ENCODE measurements around the gene PLCD3.

Gene PLCD3

DNA sequence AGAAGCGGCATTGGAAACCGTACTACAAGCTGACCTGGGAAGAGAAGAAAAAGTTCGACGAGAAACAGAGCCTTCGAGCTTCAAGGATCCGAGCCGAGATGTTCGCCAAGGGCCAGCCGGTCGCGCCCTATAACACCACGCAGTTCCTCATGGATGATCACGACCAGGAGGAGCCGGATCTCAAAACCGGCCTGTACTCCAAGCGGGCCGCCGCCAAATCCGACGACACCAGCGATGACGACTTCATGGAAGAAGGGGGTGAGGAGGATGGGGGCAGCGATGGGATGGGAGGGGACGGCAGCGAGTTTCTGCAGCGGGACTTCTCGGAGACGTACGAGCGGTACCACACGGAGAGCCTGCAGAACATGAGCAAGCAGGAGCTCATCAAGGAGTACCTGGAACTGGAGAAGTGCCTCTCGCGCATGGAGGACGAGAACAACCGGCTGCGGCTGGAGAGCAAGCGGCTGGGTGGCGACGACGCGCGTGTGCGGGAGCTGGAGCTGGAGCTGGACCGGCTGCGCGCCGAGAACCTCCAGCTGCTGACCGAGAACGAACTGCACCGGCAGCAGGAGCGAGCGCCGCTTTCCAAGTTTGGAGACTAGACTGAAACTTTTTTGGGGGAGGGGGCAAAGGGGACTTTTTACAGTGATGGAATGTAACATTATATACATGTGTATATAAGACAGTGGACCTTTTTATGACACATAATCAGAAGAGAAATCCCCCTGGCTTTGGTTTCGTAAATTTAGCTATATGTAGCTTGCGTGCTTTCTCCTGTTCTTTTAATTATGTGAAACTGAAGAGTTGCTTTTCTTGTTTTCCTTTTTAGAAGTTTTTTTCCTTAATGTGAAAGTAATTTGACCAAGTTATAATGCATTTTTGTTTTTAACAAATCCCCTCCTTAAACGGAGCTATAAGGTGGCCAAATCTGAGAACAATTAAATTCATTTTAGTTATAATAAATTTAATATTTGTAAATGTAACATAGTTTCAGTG is 17.7 kb upstream of the PLCD3 start:
- DNase-seq (ENCODE audit: low read depth) = no peak

DNA sequence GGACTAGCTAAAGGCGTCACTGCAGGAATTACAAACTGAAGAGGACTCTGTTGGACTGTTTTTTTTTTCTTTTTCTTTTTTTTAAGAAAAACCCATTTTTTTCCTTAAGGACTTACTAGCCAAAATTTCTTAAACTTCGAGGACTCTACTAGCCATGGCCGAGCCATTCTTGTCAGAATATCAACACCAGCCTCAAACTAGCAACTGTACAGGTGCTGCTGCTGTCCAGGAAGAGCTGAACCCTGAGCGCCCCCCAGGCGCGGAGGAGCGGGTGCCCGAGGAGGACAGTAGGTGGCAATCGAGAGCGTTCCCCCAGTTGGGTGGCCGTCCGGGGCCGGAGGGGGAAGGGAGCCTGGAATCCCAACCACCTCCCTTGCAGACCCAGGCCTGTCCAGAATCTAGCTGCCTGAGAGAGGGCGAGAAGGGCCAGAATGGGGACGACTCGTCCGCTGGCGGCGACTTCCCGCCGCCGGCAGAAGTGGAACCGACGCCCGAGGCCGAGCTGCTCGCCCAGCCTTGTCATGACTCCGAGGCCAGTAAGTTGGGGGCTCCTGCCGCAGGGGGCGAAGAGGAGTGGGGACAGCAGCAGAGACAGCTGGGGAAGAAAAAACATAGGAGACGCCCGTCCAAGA is 16.8 kb upstream of the PLCD3 start:
- DNase-seq (ENCODE audit: low read depth) = peak; percentile 63

DNA sequence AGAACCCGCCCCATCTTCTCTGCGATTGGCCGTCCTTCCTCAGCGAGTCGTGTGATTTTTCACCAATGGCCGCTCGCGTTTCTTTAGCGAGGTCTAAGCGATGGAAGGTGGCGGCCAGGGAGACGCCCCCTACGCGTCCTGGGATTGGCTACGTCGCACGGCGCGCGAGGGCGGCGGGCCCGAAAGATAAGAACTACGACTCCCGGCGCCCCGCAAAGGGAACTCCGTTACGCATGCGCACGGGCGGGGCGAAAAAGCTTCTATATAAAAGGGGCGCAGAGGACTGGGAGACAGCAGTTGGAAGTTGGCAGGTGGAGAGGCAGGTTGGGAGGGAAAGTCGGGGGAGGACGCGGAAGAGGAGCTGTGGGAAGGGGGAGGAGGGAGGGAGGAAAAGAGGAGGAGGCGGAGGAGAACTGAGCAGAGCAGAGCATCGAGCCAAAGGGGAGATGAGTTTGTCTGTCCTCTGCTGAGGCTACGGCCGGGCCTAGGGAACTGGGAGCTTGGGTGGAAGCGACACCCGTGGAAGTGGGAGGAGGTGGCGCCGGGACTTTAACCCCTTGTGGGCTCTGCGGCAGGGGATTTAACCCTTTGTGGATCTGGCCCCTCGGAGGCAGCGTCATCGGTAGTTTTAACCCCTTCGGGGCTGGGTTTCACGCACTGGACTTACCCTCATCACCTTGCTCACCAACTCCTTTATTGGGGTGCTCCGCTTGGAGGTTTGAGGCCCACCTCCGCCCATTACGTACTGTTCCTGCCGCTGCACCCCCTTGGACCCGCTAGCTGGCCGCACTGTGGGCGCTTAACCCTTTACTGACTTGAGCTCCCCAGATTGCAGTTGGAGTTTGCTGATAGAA is 16.1 kb upstream of the PLCD3 start, which contains the start of gene HEXIM1:
Gene HEXIM1 (plus strand): TSS at position 293 of the 854 bp plus-strand sequence. CDS start 716 bp downstream, outside the sequence.
- DNase-seq (ENCODE audit: low read depth) = peak; percentile 98

DNA sequence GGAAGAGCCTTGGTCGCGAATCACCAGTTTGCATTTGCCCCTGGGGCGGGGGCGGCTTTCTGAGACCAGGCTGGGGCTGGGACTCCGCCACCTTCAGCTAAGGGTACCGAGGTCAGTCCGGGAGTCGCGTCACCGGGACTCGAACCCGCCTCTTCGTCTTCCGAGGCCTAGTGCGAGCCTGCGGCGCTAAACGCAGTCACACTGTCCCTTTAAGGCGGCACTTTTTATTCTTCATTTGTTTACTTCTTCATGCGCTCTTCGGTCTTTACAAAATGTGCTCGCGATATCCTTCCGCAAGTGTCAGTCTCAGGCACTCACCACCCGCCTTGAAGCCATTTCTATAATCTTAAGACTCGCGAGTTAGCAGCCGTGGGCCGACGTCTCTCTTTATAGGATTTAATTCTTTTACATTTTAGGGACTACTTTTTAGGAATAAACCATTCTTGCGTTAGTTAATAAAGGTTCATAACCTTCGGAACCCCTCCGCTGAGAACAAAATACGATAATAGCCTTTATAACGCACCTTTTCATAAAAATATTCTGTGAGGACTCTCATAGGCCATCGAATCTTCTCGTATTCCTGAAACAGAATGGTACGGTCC is 15.4 kb upstream of the PLCD3 start:
- peak; percentile 58 for DNase-seq (ENCODE audit: low read depth)

DNA sequence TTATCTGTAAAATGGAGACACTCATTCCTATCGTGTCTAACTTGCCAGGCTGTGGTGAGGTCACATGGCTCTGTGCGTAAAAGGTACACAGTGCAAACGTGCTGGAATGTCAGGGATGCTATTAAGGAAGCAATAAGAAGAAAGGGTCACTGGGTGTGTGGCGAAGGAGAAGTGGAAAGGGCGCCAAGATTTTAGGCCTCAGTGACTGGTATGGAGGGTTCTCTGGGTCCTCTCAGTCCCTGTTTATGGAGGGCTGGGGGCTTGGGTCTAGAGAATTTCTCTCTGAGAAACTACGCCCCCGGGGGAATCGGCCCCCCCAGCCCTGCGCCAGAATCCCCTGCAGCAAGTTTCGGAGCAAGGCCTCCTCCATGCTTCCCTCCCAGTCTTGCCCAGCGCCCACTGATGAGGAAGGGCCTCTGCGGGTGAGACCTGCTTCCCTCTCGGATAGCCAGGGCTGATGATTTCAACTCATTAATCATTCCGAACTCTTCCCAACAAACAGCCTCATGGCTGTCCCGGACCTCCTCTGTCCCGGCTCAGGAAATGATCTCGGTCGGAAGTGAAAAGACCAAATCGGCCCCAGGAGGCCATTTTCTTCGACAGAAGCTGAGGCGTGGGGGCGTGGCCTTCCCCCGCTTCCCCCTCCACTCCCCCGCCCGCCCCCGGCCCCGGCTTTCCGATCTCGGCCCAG is 14.7 kb upstream of the PLCD3 start:
- DNase-seq (ENCODE audit: low read depth) = no peak

DNA sequence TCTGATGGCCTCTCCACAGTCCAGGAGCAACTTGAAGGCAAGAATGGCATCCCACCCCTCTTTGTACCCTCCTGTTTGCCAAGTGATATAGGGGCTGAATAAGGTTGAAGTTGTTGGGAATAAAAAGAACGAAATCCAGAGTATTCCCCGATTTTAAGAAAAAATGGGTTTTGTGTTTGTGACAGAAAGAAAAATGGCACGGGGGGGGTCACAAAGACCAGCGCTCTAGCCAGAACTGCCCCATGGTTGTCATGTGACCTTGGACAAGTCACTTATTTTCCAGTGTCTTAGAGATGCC is 14.2 kb upstream of the PLCD3 start:
- DNase-seq (ENCODE audit: low read depth) = no peak

DNA sequence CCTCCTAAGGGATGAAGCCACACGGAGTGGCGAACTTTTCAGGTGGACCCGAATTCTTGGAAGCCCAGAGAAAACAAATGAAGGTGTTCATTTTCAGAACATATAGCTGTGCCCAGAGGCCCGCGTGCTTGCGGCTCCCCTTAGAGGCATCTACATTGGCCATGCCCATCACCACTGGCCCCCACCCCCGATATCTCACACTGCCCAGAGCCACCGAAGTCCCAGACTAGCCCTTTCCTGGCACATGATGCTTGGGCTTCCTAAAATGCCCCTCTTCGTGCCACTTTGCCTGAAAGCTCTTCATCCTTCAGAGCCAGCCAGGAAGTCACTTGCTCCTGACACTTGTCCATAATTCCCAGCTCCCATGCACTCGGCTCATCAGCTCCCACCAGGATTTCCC is 13.9 kb upstream of the PLCD3 start:
- no peak for DNase-seq (ENCODE audit: low read depth)

DNA sequence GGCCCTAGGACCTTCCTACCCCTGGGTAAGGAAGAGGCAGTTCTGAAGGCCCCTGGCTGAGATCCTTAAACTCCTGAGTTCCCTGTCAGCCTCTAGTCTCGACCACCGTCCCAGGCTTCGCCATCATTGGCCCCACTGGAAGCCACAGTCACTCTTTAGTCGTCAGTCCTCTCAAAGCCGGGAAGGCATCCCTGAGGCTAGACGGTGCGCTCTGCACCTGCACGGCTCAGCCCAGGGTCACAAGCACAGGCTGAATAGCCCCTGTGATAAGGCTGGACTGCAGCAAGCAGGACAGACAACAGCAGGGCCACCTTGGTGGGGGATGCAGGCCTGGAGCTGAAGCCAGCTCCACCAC is 12.7 kb upstream of the PLCD3 start:
- DNase-seq (ENCODE audit: low read depth) = no peak

DNA sequence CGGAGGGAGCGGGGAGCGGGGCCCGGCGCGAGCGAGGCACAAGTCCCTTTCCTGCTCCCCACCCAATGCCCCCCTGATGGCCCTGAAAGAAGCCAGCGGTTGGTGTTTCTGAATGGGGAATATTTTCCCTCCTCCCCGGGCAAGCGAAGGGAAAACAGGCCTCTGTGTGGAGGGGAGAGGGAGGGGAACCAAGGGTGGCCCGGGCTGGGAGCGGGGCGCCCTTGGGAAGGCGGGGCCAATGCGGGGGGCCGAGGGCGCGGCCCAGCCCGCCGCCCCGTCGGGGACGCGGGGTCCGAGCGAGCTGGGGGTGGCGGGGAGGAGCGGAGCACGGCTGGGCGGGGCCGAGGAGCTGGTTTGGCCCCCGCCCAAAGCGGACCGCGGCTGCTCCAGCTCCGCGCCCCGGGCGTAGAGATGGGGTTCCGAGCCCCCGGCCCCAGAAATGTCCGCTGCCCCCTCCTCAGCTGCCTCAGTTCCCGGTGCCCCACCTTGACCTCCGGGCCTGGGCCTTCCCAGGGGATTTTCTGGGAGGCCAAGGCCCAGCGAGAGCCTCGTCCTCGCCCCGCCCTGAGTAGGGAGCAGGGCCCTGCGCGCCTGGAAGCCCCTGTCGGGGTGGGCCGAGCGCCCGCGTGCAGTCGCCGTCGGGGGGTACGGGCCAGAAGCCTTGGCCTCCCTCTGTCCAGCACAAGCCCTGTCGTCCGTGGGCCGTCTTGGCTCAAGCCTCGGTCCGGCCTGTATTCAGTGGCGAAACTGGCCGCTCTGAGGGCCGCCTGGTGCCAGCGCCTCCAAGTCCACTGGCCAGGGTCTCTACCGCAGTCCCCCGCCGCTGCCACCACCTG is 12.1 kb upstream of the PLCD3 start:
- no peak for DNase-seq (ENCODE audit: low read depth)

DNA sequence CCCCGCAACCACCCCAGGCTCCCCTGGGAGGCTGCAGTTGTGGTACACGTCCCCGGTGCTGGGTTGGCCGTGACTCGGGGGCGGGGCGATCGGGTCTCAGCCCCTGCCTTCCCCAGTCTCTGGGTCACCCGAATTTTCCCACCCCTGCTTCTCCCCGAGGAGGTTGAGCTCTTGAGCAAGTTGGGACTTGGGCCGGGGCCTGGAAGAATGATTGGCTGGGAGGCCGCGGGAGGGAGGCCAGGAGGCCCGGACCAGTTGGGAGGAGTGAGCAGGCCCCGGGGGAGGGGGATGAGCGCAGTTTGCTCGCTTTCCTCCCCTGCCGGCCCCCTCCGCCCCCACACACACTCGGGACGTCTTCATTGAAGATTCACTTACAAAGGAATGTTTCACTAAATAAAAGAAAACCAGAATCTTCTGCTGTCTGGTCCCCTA is 11.5 kb upstream of the PLCD3 start:
- no peak for DNase-seq (ENCODE audit: low read depth)

DNA sequence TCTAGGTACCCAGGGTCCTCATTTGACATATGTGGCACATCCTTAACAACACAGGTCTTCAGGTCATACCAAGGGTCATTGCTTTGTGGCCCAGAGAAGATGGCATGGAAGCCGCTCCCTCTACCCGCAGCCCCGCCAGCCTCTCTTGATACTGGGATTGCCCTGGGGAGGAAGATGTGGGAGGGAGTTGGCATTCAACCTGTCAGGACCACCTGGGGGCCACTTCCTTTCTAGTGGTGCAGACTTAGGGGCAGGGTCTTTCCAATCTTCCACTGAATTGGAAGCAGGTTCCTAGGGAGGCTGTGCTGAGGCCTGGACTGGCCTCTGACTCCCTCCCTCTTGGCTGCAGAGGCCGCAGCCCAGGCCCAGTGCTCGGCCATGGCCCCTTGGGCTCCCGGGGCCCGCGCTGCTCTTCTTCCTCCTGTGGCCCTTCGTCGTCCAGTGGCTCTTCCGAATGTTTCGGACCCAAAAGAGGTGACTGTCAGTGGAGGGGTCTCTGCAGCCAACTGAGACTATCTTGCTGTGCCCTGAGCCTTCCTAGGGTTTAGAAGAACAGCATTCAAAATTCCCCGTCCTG is 10.9 kb upstream of the PLCD3 start:
- no peak for DNase-seq (ENCODE audit: low read depth)

DNA sequence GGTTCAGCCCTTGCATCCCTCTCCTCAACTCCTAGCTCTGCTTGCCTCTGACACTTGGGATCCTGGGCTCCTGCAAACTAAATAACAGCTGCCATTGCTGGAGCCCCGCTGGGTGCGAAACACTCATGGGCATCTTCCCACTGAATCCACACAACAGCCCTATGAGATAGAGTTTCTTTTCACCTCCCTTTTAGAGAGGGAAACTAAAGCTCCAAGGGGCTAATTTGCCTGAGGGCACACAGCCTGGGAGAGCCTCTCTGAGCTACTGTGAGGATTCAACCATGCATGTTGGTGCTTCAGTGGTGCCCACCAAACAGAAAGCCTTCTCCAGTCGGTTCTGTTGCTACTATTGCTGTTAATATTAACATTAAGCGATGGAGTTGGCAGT is 7.2 kb upstream of the PLCD3 start:
- DNase-seq (ENCODE audit: low read depth) = no peak

DNA sequence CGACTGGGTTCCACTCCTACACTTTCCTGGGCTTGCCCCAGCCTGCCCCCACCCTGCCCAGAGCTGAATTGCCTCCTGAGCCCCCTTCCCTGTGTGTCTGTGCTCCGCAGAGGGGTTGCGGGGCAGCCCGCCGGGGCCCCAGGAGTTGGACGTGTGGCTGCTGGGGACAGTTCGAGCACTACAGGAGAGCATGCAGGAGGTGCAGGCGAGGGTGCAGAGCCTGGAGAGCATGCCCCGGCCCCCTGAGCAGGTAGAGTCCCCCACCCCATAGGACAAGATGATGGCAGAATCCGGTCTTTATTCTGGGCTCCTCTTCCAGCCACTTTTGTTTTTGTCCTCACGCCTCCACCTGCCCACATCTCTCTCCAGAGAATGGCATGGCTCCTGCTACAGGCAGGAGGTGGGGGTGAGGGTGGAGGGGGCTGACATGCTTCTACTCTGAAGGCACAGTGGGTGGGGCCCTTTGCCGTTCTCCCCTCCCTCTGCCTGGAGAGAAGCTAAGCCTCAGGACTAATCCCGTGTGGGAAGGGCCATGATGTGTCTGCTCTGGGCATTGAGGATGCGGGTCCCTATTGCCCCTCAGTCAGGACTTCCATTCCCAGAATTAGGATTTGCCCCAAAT is 6.7 kb upstream of the PLCD3 start:
- DNase-seq (ENCODE audit: low read depth) = no peak

DNA sequence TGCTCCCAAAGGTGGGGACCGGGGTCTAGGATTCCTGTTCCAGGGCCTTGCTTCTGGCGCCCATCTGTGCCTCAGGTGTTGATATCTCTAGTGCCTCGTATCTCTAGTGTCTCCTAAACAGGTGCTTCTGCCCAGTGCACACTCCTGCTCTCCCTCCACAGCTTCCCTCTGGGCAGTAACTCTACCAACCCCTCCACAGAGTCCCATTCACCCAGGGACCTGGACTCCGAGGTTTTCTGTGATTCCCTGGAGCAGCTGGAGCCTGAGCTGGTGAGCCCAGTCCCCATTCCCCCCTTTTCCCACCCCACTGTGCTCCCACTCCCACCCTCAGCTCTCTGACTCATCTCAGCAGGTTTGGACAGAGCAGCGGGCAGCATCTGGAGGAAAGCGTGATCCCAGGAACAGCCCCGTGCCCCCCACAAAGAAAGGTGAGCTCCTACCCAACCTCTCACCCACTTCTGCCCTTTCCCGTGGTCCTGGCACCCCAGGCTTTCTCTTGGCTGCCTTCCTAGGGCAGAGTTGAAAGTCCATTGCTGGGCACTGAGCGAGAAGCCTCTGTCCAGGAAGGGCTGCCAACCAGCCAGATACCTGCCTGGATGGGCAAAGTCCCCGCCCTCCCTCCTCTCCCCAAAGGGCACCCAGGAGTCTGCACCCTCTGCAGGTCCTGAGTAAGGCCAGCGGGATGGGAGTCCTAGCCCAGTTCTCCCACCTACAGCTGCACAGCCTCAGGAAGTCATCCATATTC is 5.4 kb upstream of the PLCD3 start:
- no peak for DNase-seq (ENCODE audit: low read depth)

DNA sequence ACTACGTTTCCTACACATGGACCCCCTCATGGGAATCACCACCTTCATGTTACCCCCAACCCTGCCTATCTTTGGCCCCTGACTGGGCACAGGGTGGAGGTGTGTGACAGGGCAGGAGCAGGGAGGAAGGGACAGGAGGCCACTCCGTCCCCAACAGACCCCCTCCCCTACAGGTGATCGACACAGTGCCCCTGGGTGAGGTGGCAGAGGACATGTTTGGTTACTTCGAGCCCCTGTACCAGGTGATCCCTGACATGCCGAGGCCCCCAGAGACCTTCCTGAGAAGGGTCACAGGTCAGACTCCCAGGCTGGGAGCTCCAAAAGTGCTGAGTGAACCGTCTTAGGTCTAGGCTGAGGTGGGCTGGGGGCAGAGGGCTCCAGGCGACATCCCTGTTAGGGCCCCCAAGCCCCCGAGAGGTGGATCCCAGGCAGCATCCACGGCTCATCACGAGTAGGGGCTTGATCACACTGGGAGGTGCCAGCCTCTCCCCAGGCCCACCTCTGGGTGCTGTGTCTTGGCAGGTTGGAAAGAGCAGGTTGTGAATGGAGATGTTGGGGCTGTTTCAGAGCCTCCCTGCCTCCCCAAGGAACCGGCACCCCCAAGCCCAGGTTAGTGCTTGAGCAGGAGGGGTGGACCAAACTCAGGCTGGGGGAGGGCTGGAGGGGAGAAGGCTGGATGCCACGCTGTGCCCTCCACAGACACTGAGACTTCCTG is 4.7 kb upstream of the PLCD3 start:
- DNase-seq (ENCODE audit: low read depth) = no peak

DNA sequence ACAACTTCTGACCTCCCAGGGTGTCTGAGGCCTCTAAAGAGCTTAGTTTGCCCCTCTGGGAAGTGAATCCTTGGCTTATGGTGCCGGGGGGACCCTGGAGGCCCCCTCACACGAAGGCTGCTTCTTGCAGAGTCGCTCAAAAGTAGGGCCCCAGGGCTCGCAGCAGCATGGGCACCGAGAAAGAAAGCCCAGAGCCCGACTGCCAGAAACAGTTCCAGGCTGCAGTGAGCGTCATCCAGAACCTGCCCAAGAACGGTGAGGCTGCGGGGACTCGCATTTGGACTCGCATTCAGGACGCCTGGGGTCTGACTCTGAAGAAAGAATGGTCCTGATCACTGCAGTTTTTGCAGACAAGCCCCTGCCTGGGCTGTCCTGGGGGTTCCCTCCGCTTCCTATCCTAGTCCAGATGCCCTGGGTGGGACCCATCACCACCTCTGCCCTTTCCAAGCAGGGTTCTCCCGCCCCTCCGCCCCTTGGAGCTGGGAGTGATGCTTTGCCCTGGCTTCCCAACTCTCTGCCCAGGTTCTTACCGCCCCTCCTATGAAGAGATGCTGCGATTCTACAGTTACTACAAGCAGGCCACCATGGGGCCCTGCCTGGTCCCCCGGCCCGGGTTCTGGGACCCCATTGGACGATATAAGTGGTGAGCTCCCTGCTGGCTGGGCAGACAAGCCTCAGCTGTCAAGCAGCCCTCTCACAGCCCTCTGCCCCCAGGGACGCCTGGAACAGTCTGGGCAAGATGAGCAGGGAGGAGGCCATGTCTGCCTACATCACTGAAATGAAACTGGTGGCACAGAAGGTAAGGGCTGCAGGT is 3.9 kb upstream of the PLCD3 start:
- no peak for DNase-seq (ENCODE audit: low read depth)

DNA sequence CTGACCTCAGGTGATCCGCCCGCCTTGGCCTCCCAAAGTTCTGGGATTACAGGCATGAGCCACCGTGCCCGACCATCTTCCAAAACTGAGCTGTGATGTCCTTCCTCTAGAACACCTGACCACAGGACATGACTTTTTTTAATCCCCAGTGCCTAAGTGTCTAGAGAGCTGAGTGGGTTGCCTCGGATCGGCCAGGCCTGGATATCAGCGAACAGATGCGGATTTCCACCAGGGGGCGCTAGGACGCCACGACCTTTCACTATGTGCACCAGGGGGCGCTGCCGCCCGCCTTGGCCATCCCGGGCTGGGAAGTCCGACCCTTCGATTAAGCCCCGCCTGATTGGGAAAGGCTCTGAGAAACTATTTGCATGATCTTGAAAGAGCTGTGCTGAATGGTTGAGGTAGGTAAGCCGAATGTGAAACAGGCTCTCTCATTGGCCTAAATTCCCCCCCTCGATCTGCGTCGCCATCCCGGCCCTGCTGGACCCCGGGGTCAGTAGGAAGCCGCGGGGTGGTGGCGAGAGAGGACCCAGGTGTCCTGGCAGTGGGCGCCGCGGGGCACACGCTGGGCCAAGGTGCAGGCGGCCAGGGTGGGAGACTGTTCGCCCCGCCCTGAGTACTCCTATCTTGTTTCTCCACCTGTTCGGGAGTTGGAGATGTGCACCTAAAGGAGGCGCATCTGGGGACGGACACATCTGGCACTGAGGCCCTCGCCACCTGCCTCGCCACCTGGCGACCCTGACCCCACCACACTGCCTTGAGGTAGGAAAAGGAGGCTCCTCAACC is 3.1 kb upstream of the PLCD3 start, which contains the start of gene ACBD4:
Gene ACBD4 (plus strand): TSS at position 496 of the 786 bp plus-strand sequence. CDS start 458 bp downstream, outside the sequence.
- DNase-seq (ENCODE audit: low read depth) = peak; percentile 98
